Measurements from ENCODE around the gene UNC119.

Gene UNC119

DNA sequence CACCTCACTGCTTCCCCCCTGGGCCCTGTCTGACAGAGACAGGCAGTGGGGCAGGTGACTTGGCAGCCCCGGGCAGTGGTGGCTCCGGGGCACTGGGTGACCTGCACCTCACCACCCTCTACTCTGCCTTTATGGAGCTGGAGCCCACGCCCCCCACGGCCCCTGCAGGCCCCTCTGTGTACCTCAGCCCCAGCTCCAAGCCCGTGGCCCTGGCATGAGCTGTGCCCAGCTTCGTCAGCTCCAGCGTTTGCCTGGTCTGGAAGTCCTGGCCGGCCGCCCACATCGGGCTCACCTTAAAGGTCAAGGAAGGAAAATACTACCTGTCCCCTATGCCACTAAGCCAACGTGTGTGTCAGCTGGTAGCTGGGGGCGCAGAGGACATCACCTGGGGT, 15.2 kb downstream of the UNC119 start:
- Histone ChIP-seq H3K9ac (ENCODE audit: low read depth, low read length, poor library complexity, severe bottlenecking) (no peak overlapping the region), H3K9me3 (ENCODE audit: insufficient read depth, low read depth, low read length) (no peaks in the 10 kb centered on the region), H3K36me3 (ENCODE audit: insufficient read depth, low read length) (no peaks in the 10 kb centered on the region), H3K4me2 (ENCODE audit: low read depth, low read length, poor library complexity, severe bottlenecking) (no peak overlapping the region), H3K27me3 (ENCODE audit: insufficient read depth, low read length, poor library complexity, severe bottlenecking) (no peaks in the 10 kb centered on the region), H4K20me1 (ENCODE audit: insufficient read depth, low read length, poor library complexity, severe bottlenecking) (no peaks in the 10 kb centered on the region), H3K4me1 (ENCODE audit: insufficient read depth, low read length, poor library complexity, severe bottlenecking) (no peaks in the 10 kb centered on the region), H3K4me3 (ENCODE audit: low read length, poor library complexity, severe bottlenecking) (no peak overlapping the region), H2AFZ (ENCODE audit: low read length) (no peak overlapping the region), H3K9me2 (replicated peaks; ENCODE audit: low read depth, low read length) (no peaks in the 10 kb centered on the region), H3F3A (ENCODE audit: low read depth) (no peaks in the 10 kb centered on the region), H3K79me2 (ENCODE audit: insufficient read depth, low read length) (no peaks in the 10 kb centered on the region)
- no peak for TF ChIP-seq EZH2phosphoT487 (IDR thresholded peaks at IDR 0.05; ENCODE audit: borderline replicate concordance)
- TF ChIP-seq, protein P1, sequence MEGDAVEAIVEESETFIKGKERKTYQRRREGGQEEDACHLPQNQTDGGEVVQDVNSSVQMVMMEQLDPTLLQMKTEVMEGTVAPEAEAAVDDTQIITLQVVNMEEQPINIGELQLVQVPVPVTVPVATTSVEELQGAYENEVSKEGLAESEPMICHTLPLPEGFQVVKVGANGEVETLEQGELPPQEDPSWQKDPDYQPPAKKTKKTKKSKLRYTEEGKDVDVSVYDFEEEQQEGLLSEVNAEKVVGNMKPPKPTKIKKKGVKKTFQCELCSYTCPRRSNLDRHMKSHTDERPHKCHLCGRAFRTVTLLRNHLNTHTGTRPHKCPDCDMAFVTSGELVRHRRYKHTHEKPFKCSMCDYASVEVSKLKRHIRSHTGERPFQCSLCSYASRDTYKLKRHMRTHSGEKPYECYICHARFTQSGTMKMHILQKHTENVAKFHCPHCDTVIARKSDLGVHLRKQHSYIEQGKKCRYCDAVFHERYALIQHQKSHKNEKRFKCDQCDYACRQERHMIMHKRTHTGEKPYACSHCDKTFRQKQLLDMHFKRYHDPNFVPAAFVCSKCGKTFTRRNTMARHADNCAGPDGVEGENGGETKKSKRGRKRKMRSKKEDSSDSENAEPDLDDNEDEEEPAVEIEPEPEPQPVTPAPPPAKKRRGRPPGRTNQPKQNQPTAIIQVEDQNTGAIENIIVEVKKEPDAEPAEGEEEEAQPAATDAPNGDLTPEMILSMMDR (conservative IDR thresholded peaks at IDR 0.05; ENCODE audit: low read length) = no peak

DNA sequence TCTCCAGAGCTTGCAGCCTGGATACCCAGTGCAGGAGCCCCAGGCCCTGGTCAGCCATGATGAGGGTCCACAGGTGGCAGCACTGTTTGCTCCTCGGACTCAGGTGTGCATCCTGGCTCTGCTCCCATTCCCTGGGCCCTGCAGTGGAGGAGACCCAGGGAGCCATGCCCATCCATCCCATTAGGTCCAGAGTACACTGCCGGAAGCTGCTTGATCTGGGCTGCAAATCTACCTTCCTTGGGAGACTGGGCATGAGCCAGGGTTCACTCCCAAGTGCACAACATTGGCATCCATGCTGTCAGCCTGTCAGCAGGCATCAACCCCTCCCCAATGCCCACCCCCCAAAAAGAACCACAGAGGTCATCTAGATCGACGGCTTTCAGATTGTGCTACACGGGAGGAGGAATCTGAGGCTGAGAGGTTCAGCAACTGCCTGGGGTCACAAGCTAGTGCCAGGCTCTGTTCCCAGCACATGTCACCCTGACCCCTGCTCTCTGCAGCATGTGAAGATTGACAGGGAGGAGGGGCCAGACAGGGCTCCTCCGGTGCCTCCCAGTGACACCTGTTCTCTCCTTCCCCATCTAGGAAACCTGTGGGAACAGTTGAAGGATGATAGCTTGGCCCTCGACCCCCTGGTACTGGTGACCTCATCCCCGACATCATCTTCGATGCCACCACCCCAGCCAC, 15.7 kb downstream of the UNC119 start:
- no peaks in the 10 kb centered on the region for H4K20me1 ChIP-seq (ENCODE audit: insufficient read depth, low read length, poor library complexity, severe bottlenecking)
- H3K9ac ChIP-seq (ENCODE audit: low read depth, low read length, poor library complexity, severe bottlenecking) = no peak overlapping the region
- no peaks in the 10 kb centered on the region for H3F3A ChIP-seq (ENCODE audit: low read depth)
- no peaks in the 10 kb centered on the region for H3K79me2 ChIP-seq (ENCODE audit: insufficient read depth, low read length)
- no peaks in the 10 kb centered on the region for H3K9me2 ChIP-seq (replicated peaks; ENCODE audit: low read depth, low read length)
- H3K4me3 ChIP-seq (ENCODE audit: low read length, poor library complexity, severe bottlenecking) = no peak overlapping the region
- no peaks in the 10 kb centered on the region for H3K9me3 ChIP-seq (ENCODE audit: insufficient read depth, low read depth, low read length)
- H3K27me3 ChIP-seq (ENCODE audit: insufficient read depth, low read length, poor library complexity, severe bottlenecking) = no peaks in the 10 kb centered on the region
- H3K4me1 ChIP-seq (ENCODE audit: insufficient read depth, low read length, poor library complexity, severe bottlenecking) = no peaks in the 10 kb centered on the region
- TF ChIP-seq, protein P1 (conservative IDR thresholded peaks at IDR 0.05; ENCODE audit: low read length) = no peak
- TF ChIP-seq EZH2phosphoT487 (IDR thresholded peaks at IDR 0.05; ENCODE audit: borderline replicate concordance) = no peak
- H2AFZ ChIP-seq (ENCODE audit: low read length) = no peak overlapping the region
- H3K36me3 ChIP-seq (ENCODE audit: insufficient read depth, low read length) = no peaks in the 10 kb centered on the region
- H3K4me2 ChIP-seq (ENCODE audit: low read depth, low read length, poor library complexity, severe bottlenecking) = no peak overlapping the region

DNA sequence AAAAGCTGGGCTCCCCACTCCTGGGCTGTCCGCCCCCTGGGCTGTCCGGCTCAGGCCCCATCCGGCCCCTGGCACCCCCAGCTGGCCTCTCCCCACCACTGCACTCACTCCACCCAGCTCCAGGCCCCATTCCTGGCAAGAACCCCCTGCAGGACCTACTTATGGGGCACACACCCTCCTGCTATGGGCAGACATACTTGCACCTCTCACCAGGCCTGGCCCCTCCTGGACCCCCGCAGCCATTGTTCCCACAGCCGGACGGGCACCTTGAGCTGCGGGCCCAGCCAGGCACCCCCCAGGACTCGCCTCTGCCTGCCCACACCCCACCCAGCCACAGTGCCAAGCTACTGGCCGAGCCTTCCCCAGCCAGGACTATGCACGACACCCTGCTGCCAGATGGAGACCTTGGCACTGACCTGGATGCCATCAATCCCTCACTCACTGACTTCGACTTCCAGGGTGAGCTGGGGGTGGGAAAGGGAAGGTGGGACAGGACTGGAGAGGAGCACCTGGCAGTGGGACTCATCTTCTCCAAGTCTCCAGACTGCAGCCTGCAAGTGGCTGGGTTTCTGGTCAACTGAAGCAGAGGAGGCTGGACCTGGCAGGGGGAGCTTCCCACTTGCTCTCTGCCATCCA, 17.6 kb downstream of the UNC119 start:
- Histone ChIP-seq H2AFZ (ENCODE audit: low read length) (no peak overlapping the region), H3K9me2 (replicated peaks; ENCODE audit: low read depth, low read length) (no peaks in the 10 kb centered on the region), H3K36me3 (ENCODE audit: insufficient read depth, low read length) (no peaks in the 10 kb centered on the region), H3K9me3 (ENCODE audit: insufficient read depth, low read depth, low read length) (no peaks in the 10 kb centered on the region), H4K20me1 (ENCODE audit: insufficient read depth, low read length, poor library complexity, severe bottlenecking) (no peaks in the 10 kb centered on the region), H3K4me3 (ENCODE audit: low read length, poor library complexity, severe bottlenecking) (no peak overlapping the region), H3K79me2 (ENCODE audit: insufficient read depth, low read length) (no peaks in the 10 kb centered on the region), H3F3A (ENCODE audit: low read depth) (no peaks in the 10 kb centered on the region), H3K27me3 (ENCODE audit: insufficient read depth, low read length, poor library complexity, severe bottlenecking) (no peaks in the 10 kb centered on the region), H3K9ac (ENCODE audit: low read depth, low read length, poor library complexity, severe bottlenecking) (no peak overlapping the region), H3K4me2 (ENCODE audit: low read depth, low read length, poor library complexity, severe bottlenecking) (no peak overlapping the region), H3K4me1 (ENCODE audit: insufficient read depth, low read length, poor library complexity, severe bottlenecking) (no peaks in the 10 kb centered on the region)
- TF ChIP-seq, protein P1 (conservative IDR thresholded peaks at IDR 0.05; ENCODE audit: low read length) = no peak
- no peak for TF ChIP-seq EZH2phosphoT487 (IDR thresholded peaks at IDR 0.05; ENCODE audit: borderline replicate concordance)
